ENCODE data around the gene FGFR2. TPM values are rescaled to one million over a fixed set of nuclear protein-coding genes. Genes with fewer than 3 reads are reported as not detected.

FGFR2 gene
- total RNA-seq, 1 experiment from 2014 or later: 135 TPM

DNA sequence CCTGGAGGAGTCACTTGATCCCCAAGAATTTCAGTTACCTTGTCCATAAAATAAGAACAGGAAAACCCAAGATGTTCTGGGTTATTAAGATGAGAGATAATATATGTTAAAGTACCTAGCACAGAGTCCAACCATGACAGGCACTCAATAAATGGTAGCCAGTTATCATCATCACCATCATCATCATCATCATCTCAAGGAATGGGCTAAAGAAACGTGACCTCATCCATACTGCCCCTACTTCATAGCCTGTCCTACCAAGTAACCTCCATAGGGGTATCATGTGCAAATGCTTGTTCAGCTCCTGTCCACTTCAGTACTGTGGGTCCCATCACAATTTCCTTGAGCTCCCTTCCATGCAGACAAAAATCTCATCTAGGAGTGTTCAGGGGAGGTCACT is 14.4 kb downstream of the FGFR2 start:
- Mint-ChIP-seq H3K27ac (peak overlapping the region in 1 of 3 experiments; percentile 76; a peak in 1 of 7 replicates), H3K4me3 (no peak overlapping the region), H3K27me3 (ENCODE audit: low read depth) (no peaks in the 10 kb centered on the region), H3K9me3 (peaks cover 0 to 4% of the 10 kb centered on the region in 2 experiments; a peak in 2 of 5 replicates), H3K4me1 (peaks cover 78 to 81% of the 10 kb centered on the region in 2 experiments), H3K36me3 (ENCODE audit: insufficient read depth in 1 of 3, low read depth in 3 of 3) (peaks cover 45 to 71% (median 60%) of the 10 kb centered on the region in 3 experiments)
- Histone ChIP-seq H3K4me2 (ENCODE audit: insufficient read depth, insufficient read length, low read length) (no peak overlapping the region), H3K23ac (ENCODE audit: insufficient read length, low read depth, low read length) (no peak overlapping the region), H3K23me2 (ENCODE audit: insufficient read length, low read depth, low read length, poor library complexity, severe bottlenecking) (no peaks in the 10 kb centered on the region), H3K4ac (ENCODE audit: low read depth, low read length) (no peak overlapping the region), H4K91ac (ENCODE audit: insufficient read length, low read depth, low read length) (no peak overlapping the region), H3K79me2 (ENCODE audit: insufficient read depth, low read length) (peaks cover 43% of the 10 kb centered on the region; the same call in 1 of the 2 replicates), H3K27ac (ENCODE audit: insufficient read length, low read depth, low read length) (no peak overlapping the region), H3K9me3 (ENCODE audit: control insufficient read depth, low read depth, low read length) (no peaks in the 10 kb centered on the region), H4K8ac (replicated peaks; ENCODE audit: insufficient read length, low read depth, low read length) (no peak overlapping the region), H3K14ac (ENCODE audit: insufficient read depth, low read length) (no peak overlapping the region), H3K4me1 (ENCODE audit: insufficient read depth, low read length) (peaks cover 6% of the 10 kb centered on the region; the same call in 1 of the 2 replicates), H3K56ac (ENCODE audit: insufficient read length, low read depth, low read length) (no peak overlapping the region), H3K9ac (ENCODE audit: extremely low read depth, insufficient read length, low read length) (no peak overlapping the region), H2BK15ac (ENCODE audit: low read depth, low read length) (no peak overlapping the region), H4K20me1 (ENCODE audit: control insufficient read depth, insufficient read depth, insufficient read length) (peaks cover 2% of the 10 kb centered on the region), H3K18ac (ENCODE audit: insufficient read length, low read depth, low read length) (no peak overlapping the region), H2BK5ac (ENCODE audit: insufficient read length, low read length) (no peak overlapping the region), H4K5ac (ENCODE audit: insufficient read length, low read depth, low read length) (no peak overlapping the region), H3T11ph (ENCODE audit: low read length) (no peak overlapping the region), H3K79me1 (ENCODE audit: insufficient read depth, low read depth, low read length, poor library complexity, severe bottlenecking) (peaks cover 5% of the 10 kb centered on the region), H2AFZ (ENCODE audit: low read length) (no peak overlapping the region), H2BK20ac (ENCODE audit: low read depth, low read length, poor library complexity, severe bottlenecking) (no peak overlapping the region), H3K27me3 (ENCODE audit: insufficient read depth, low read length) (no peaks in the 10 kb centered on the region), H2BK120ac (ENCODE audit: low read depth, low read length, poor library complexity, severe bottlenecking) (no peak overlapping the region), H2AK5ac (ENCODE audit: insufficient read length, low read length) (no peak overlapping the region), H2BK12ac (ENCODE audit: insufficient read length, low read depth, low read length) (no peak overlapping the region)
- no peak for DNase-seq
- TF ChIP-seq, protein P1, sequence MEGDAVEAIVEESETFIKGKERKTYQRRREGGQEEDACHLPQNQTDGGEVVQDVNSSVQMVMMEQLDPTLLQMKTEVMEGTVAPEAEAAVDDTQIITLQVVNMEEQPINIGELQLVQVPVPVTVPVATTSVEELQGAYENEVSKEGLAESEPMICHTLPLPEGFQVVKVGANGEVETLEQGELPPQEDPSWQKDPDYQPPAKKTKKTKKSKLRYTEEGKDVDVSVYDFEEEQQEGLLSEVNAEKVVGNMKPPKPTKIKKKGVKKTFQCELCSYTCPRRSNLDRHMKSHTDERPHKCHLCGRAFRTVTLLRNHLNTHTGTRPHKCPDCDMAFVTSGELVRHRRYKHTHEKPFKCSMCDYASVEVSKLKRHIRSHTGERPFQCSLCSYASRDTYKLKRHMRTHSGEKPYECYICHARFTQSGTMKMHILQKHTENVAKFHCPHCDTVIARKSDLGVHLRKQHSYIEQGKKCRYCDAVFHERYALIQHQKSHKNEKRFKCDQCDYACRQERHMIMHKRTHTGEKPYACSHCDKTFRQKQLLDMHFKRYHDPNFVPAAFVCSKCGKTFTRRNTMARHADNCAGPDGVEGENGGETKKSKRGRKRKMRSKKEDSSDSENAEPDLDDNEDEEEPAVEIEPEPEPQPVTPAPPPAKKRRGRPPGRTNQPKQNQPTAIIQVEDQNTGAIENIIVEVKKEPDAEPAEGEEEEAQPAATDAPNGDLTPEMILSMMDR (conservative IDR thresholded peaks at IDR 0.05): no peak
- WGBS (ENCODE audit: extremely low coverage, insufficient read length, low lambda C conversion rate): no CpG with 5 or more reads among the region's 1 CpG

Data from H9 (cell line).